H9 (cell line): ENCODE data around the gene DSCAM. TPM values are rescaled to one million over a fixed set of nuclear protein-coding genes. Genes with fewer than 3 reads are reported as not detected.

Experiments used
- DNase-seq: peaks from one replicate; pipeline ENCODE4 v3.0.0-alpha.2; 2017
- H2AFZ ChIP-seq: one replicate; pipeline ENCODE4 v1.6.1; 2013; ENCODE audit warnings: mild to moderate bottlenecking, low read length, control low read depth, moderate library complexity
- H2AK5ac ChIP-seq: 2 replicates; pipeline ENCODE4 v1.6.1; 2013; ENCODE audit warnings: low read length, control low read depth, mixed read lengths; ENCODE audit not compliant: insufficient read length
- H2BK120ac ChIP-seq: one replicate; pipeline ENCODE4 v1.6.1; 2013; ENCODE audit warnings: low read depth, mild to moderate bottlenecking, low read length, control low read depth, inconsistent platforms; ENCODE audit not compliant: poor library complexity, severe bottlenecking
- H2BK12ac ChIP-seq: 2 replicates; pipeline ENCODE4 v1.6.1; 2013; ENCODE audit warnings: low read length, control low read depth, mixed read lengths, low read depth; ENCODE audit not compliant: insufficient read length
- H2BK15ac ChIP-seq: 2 replicates; pipeline ENCODE4 v1.6.1; 2013; ENCODE audit warnings: low read depth, low read length, control low read depth
- H2BK20ac ChIP-seq: one replicate; pipeline ENCODE4 v1.6.1; 2013; ENCODE audit warnings: low read depth, mild to moderate bottlenecking, low read length, control low read depth, inconsistent platforms; ENCODE audit not compliant: poor library complexity, severe bottlenecking
- H2BK5ac ChIP-seq: 2 replicates; pipeline ENCODE4 v1.6.1; 2013; ENCODE audit warnings: low read length, control low read depth, mixed read lengths; ENCODE audit not compliant: insufficient read length
- H3K14ac ChIP-seq: 2 replicates; pipeline ENCODE4 v1.6.1; 2013; ENCODE audit warnings: low read length, control low read depth; ENCODE audit not compliant: insufficient read depth
- H3K18ac ChIP-seq: 2 replicates; pipeline ENCODE4 v1.6.1; 2013; ENCODE audit warnings: low read depth, mild to moderate bottlenecking, mixed read lengths, low read length, control low read depth; ENCODE audit not compliant: insufficient read length
- H3K23ac ChIP-seq: 2 replicates; pipeline ENCODE4 v1.6.1; 2013; ENCODE audit warnings: low read length, control low read depth, mixed read lengths, low read depth; ENCODE audit not compliant: insufficient read length
- H3K23me2 ChIP-seq: 2 replicates; pipeline ENCODE4 v1.6.1; 2013; ENCODE audit warnings: low read depth, mild to moderate bottlenecking, mixed read lengths, low read length, control low read depth; ENCODE audit not compliant: insufficient read length, poor library complexity, severe bottlenecking
- H3K27ac ChIP-seq: 2 replicates; pipeline ENCODE4 v1.5.1; 2013; ENCODE audit warnings: low read length, control low read depth, mixed read lengths, low read depth; ENCODE audit not compliant: insufficient read length
- H3K27me3 ChIP-seq: 2 replicates; pipeline ENCODE4 v1.6.1; 2013; ENCODE audit warnings: low read length, control low read depth, inconsistent platforms; ENCODE audit not compliant: insufficient read depth
- H3K4ac ChIP-seq: 2 replicates; pipeline ENCODE4 v1.6.1; 2013; ENCODE audit warnings: low read depth, mild to moderate bottlenecking, control low read depth, inconsistent platforms, low read length, moderate library complexity
- H3K4me1 ChIP-seq: 2 replicates; pipeline ENCODE4 v1.6.1; 2013; ENCODE audit warnings: low read length, control low read depth, inconsistent platforms; ENCODE audit not compliant: insufficient read depth
- H3K4me2 ChIP-seq: 2 replicates; pipeline ENCODE4 v1.6.1; 2013; ENCODE audit warnings: low read length, control low read depth, mixed read lengths; ENCODE audit not compliant: insufficient read length, insufficient read depth
- H3K56ac ChIP-seq: 2 replicates; pipeline ENCODE4 v1.6.1; 2013; ENCODE audit warnings: low read depth, mild to moderate bottlenecking, mixed read lengths, low read length, control low read depth; ENCODE audit not compliant: insufficient read length
- H3K79me1 ChIP-seq: 2 replicates; pipeline ENCODE4 v1.6.1; 2013; ENCODE audit warnings: low read depth, mild to moderate bottlenecking, moderate library complexity, low read length, control low read depth, inconsistent platforms; ENCODE audit not compliant: insufficient read depth, poor library complexity, severe bottlenecking
- H3K79me2 ChIP-seq: 2 replicates; pipeline ENCODE4 v1.6.1; 2013; ENCODE audit warnings: low read length, control low read depth, inconsistent platforms; ENCODE audit not compliant: insufficient read depth
- H3K9ac ChIP-seq: 2 replicates; pipeline ENCODE4 v1.6.1; 2013; ENCODE audit warnings: low read length, control low read depth, mixed read lengths; ENCODE audit not compliant: insufficient read length; ENCODE audit errors: extremely low read depth
- H3K9me3 ChIP-seq: one replicate; pipeline ENCODE4 v1.6.1; 2013; ENCODE audit warnings: low read depth, low read length, inconsistent platforms; ENCODE audit not compliant: control insufficient read depth
- H3T11ph ChIP-seq: one replicate; pipeline ENCODE4 v1.6.1; 2013; ENCODE audit warnings: mild to moderate bottlenecking, low read length, control low read depth, inconsistent platforms
- H4K20me1 ChIP-seq: one replicate; pipeline ENCODE4 v1.6.1; 2013; ENCODE audit not compliant: control insufficient read depth, insufficient read length, insufficient read depth
- H4K5ac ChIP-seq: 2 replicates; pipeline ENCODE4 v1.6.1; 2013; ENCODE audit warnings: low read depth, mild to moderate bottlenecking, mixed read lengths, low read length, control low read depth; ENCODE audit not compliant: insufficient read length
- H4K8ac ChIP-seq: replicated peaks from 2 replicates; pipeline ENCODE4 v1.6.1; 2013; ENCODE audit warnings: low read length, control low read depth, mixed read lengths, low read depth; ENCODE audit not compliant: insufficient read length
- H4K91ac ChIP-seq: 2 replicates; pipeline ENCODE4 v1.6.1; 2013; ENCODE audit warnings: low read depth, mild to moderate bottlenecking, moderate library complexity, mixed read lengths, low read length, control low read depth; ENCODE audit not compliant: insufficient read length
- H3K27ac Mint-ChIP-seq, 3 experiments: 2 replicates in 2 of 3; 3 replicates in 1 of 3; pipeline ENCODE4 v1.8.0; 2020 to 2021; ENCODE audit warnings: mixed read lengths in 3 of 3, mild to moderate bottlenecking in 1 of 3, moderate library complexity in 1 of 3
- H3K27me3 Mint-ChIP-seq: 2 replicates; pipeline ENCODE4 v1.8.0; 2021; ENCODE audit warnings: low read depth, mild to moderate bottlenecking, moderate library complexity, mixed read lengths
- H3K36me3 Mint-ChIP-seq, 3 experiments: 2 replicates in 2 of 3; 3 replicates in 1 of 3; pipeline ENCODE4 v1.8.0; 2020 to 2021; ENCODE audit warnings: low read depth in 3 of 3, mixed read lengths in 3 of 3; ENCODE audit not compliant: insufficient read depth in 1 of 3
- H3K4me1 Mint-ChIP-seq, 2 experiments: 2 replicates each; pipeline ENCODE4 v1.8.0; 2020; ENCODE audit warnings: mixed read lengths in 2 of 2
- H3K4me3 Mint-ChIP-seq, 2 experiments: 2 replicates in 1 of 2; 3 replicates in 1 of 2; pipeline ENCODE4 v1.8.0; 2020 to 2021; ENCODE audit warnings: mild to moderate bottlenecking in 2 of 2, mixed read lengths in 2 of 2, moderate library complexity in 1 of 2
- H3K9me3 Mint-ChIP-seq, 2 experiments: 2 replicates in 1 of 2; 3 replicates in 1 of 2; pipeline ENCODE4 v1.8.0; 2020; ENCODE audit warnings: mild to moderate bottlenecking in 2 of 2, mixed read lengths in 2 of 2, moderate library complexity in 1 of 2
- CTCF ChIP-seq: fragments of 200-600 bp; sonication (generic); conservative IDR thresholded peaks from 3 replicates; pipeline ENCODE4 v1.8.0; 2021; ENCODE audit warnings: antibody characterized with exemption, mild to moderate bottlenecking
- WGBS: extraction: QIAGEN DNeasy Blood & Tissue Kit; methylation state at CpG from one replicate; pipeline ENCODE4 v1.1.7; 2013; ENCODE audit warnings: missing lambda C conversion rate, low lambda C conversion rate, mixed read lengths; ENCODE audit not compliant: insufficient read length; ENCODE audit errors: extremely low coverage; 5-methylcytosine and 5-hydroxymethylcytosine counted together
- total RNA-seq: library from RNA; stranded (reverse); gene quantifications from 2 replicates; pipeline ENCODE4 v1.2.1, GENCODE V29; 2021

DSCAM gene
- total RNA-seq, 1 experiment from 2014 or later, result 0.17 TPM

GRCh38 chr21:40073642-40074041 lies 773.3 kb downstream of the DSCAM start:
- H3K27me3 ChIP-seq, result no peaks in the 10 kb centered on the region
- no peaks in the 10 kb centered on the region for H3K79me2 ChIP-seq
- no peak overlapping the region for H3K4me2 ChIP-seq
- Mint-ChIP-seq H3K9me3 (no peaks in the 10 kb centered on the region; a peak in 1 of 5 replicates), H3K27me3 (no peaks in the 10 kb centered on the region), H3K27ac (no peak overlapping the region), H3K4me3 (no peak overlapping the region), H3K36me3 (no peaks in the 10 kb centered on the region), H3K4me1 (no peaks in the 10 kb centered on the region)
- no peak overlapping the region for H4K5ac ChIP-seq
- H3K27ac ChIP-seq, result no peak overlapping the region
- no peak overlapping the region for H4K91ac ChIP-seq
- H3K23me2 ChIP-seq, result no peaks in the 10 kb centered on the region
- no peak overlapping the region for H2BK120ac ChIP-seq
- DNase-seq, result no peak
- H2BK15ac ChIP-seq, result no peak overlapping the region
- H4K20me1 ChIP-seq, result no peaks in the 10 kb centered on the region
- no peak overlapping the region for H3T11ph ChIP-seq
- no CpG with 5 or more reads among the region's 5 CpGs for WGBS
- H3K79me1 ChIP-seq, result no peaks in the 10 kb centered on the region
- no peak overlapping the region for H3K23ac ChIP-seq
- H2AK5ac ChIP-seq, result no peak overlapping the region
- H2BK5ac ChIP-seq, result no peak overlapping the region
- H3K14ac ChIP-seq, result no peak overlapping the region
- H3K4ac ChIP-seq, result no peak overlapping the region
- H3K9ac ChIP-seq, result no peak overlapping the region
- H3K4me1 ChIP-seq, result no peaks in the 10 kb centered on the region
- no peak overlapping the region for H2AFZ ChIP-seq
- no peaks in the 10 kb centered on the region for H3K9me3 ChIP-seq
- no peak overlapping the region for H2BK20ac ChIP-seq
- no peak overlapping the region for H3K18ac ChIP-seq
- TF ChIP-seq CTCF, result no peak
- H4K8ac ChIP-seq, result no peak overlapping the region
- H2BK12ac ChIP-seq, result no peak overlapping the region
- H3K56ac ChIP-seq, result no peak overlapping the region
